Right lobe of liver (tissue), 4 donors: ENCODE results near the gene SLC25A12.

Experiments used
- CTCF ChIP-seq, 4 donors: fragments of 200-600 bp in 3 of 4; fragments of 450-650 bp in 1 of 4; IDR thresholded peaks; one replicate each; pipeline versions ENCODE4 v1.5.1 to v1.8.0; 2016 to 2022; ENCODE audit warnings: antibody characterized with exemption in 4 of 4, mild to moderate bottlenecking in 2 of 4
- POLR2A ChIP-seq: fragments of 450-650 bp; IDR thresholded peaks from one replicate; pipeline ENCODE4 v1.6.1; 2017; ENCODE audit warnings: antibody characterized with exemption, mild to moderate bottlenecking
- donor health status: DM: no; HTN: no; CAD: no.
- donor health status: DM: no; HTN: no; CAD: no.
- donor health status: DM: no; HTN: yes; CAD: no.

- TF ChIP-seq CTCF (IDR thresholded peaks at IDR 0.05) (no peak), POLR2A (no peak)
These were observed 38.6 kb downstream of the SLC25A12 start for GRCh38 chr2:171855401-171855800.
